Vagina (tissue), 2 donors: ENCODE data around the gene PCNX2.

Experiments used
- CTCF ChIP-seq, 3 experiments: fragments of 450-650 bp in 2 of 3; fragments of 200-600 bp in 1 of 3; sonication (generic) in 1 of 3; IDR thresholded peaks; one replicate each; pipeline ENCODE4 v1.5.1; 2017 to 2019; ENCODE audit warnings: antibody characterized with exemption in 3 of 3, mild to moderate bottlenecking in 2 of 3, moderate library complexity in 2 of 3
- POLR2A ChIP-seq, 2 donors: fragments of 450-650 bp; IDR thresholded peaks; one replicate each; pipeline ENCODE4 v1.6.1; 2017; ENCODE audit warnings: antibody characterized with exemption in 2 of 2, mild to moderate bottlenecking in 2 of 2, moderate library complexity in 2 of 2
- POLR2AphosphoS5 ChIP-seq, 2 donors: sonication (generic); formaldehyde crosslinking; IDR thresholded peaks; one replicate each; pipeline ENCODE4 v1.9.0; 2017; ENCODE audit warnings: antibody characterized with exemption in 2 of 2, mild to moderate bottlenecking in 2 of 2, low read depth in 1 of 2; ENCODE audit not compliant: insufficient read depth in 1 of 2

- no peak for TF ChIP-seq CTCF (IDR thresholded peaks at IDR 0.05)
- TF ChIP-seq POLR2AphosphoS5 (IDR thresholded peaks at IDR 0.05; ENCODE audit: insufficient read depth in 1 of 2, low read depth in 1 of 2): no peak
- TF ChIP-seq POLR2A (IDR thresholded peaks at IDR 0.05): no peak
Measured at GRCh38 chr1:233256191-233256590, 39.3 kb downstream of the PCNX2 start.
